ENCODE results near the gene MRPS2. TPM values are rescaled to one million over a fixed set of nuclear protein-coding genes. Genes with fewer than 3 reads are reported as not detected.
"Not testable (repeated sequence)": the region's sequence is repeated elsewhere in the genome, so short reads cannot be mapped to it uniquely, and the experiment has no call there.

MRPS2 gene
- total RNA-seq, 2 experiments from 2014 or later: 74.0 to 78.8 TPM

DNA sequence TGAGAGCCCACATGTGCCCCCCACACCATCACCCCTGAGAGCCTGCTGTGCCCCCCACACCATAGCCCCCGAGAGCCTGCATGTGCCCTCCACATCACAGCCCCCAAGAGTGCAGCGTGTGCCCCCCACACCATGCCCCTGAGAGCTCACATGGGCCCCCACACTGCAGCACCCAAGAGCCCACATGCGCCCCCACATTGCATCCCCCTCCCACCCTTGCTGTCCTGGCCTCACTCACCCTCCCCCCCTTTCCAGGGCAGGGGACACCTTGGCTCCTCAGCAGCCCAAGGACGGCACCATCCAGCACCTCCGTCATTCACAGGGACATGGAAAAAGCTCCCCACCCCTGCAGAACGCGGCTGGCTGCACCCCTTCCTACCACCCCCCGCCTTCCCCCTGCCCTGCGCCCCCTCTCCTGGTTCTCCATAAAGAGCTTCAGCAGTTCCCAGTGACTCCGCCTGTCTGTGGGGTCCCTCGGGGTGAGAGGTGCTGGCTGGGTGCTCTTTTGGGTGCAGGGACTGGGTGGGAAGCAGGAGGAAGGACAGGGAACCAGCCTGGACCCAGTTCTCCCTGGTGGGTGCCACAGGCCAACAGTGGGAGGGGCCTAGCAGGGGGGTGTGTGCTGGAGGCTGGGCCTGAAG lies 25.7 kb downstream of the MRPS2 start:
- Mint-ChIP-seq H3K4me3 (no peak overlapping the region), H3K27me3 (no peaks in the 10 kb centered on the region), H3K27ac (no peak overlapping the region), H3K9me3 (no peaks in the 10 kb centered on the region), H3K36me3 (no peaks in the 10 kb centered on the region), H3K4me1 (no peaks in the 10 kb centered on the region)
- no peak for DNase-seq

DNA sequence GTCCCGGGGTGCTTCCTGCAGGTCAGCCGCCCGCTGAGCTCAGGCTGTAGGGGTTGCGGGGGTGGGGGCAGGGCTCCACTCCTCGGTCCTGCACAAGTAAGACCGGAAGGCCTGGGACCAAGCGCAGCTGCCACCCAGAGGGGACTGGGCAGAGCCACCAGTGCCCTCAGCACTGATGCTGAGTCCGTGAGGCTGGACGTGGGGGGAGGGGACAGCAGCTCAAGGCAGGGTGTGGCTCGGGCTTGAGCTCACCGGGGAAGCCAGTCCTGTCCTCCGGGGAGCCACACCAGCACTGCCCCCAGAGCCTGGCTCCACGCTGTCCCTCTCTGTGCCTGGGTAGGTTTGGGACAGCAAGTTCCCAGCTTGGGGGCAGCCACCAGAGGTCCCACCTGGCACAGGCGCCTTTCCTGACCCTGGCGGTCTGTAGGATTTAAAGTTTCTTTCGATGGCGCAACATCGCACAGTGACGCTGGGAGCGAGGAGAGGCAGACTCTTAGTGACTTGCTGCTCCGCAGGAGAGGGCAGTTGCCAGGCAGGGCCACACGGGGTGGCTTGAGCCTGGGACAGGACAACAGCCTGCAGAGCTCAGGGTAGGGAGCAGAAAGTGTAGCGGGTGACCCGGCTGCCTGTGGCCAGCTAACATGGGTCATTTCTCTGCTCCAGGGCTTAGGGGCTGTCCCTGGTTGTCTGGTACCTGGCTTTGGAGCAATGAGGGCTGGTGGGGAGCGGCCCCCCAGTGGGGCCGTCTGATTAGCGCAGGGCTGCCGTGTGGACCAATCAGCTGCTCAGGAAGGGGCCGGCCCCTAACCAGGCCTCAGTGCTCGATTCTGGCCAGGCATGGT lies 26.5 kb downstream of the MRPS2 start:
- Mint-ChIP-seq H3K4me1 (no peaks in the 10 kb centered on the region), H3K36me3 (no peaks in the 10 kb centered on the region), H3K27ac (no peak overlapping the region), H3K27me3 (no peaks in the 10 kb centered on the region), H3K9me3 (no peaks in the 10 kb centered on the region), H3K4me3 (no peak overlapping the region)
- DNase-seq: no peak

DNA sequence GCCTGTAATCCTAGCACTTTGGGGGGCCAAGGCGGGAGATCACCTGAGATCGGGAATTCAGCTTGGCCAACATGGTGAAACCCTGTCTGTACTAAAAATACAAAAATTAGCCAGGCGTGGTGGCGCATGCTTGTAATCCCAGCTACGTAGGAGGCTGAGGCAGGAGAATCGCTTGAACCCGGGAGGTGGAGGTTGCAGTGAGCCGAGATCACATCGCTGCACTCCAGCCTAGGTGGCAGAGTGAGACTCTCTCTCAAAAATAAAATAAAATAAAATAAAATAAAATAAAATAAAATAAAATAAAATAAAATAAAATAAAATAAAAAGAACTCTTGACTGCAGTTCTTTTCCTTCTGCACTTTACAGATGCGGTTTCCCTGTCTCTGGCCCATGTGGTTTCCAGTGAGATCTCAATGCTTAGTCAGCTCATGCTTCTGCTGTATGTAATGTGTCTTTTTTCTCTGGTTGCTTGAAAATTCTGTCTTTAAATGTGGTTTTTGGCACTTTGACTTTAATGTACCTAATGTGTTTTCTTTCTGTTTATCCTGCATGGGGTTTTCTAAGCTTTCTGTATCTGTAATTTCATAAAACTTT lies 28.5 kb downstream of the MRPS2 start:
- not testable (repeated sequence) for DNase-seq, H3K36me3 Mint-ChIP-seq, H3K4me1 Mint-ChIP-seq, H3K4me3 Mint-ChIP-seq, H3K27ac Mint-ChIP-seq, H3K27me3 Mint-ChIP-seq, H3K9me3 Mint-ChIP-seq

DNA sequence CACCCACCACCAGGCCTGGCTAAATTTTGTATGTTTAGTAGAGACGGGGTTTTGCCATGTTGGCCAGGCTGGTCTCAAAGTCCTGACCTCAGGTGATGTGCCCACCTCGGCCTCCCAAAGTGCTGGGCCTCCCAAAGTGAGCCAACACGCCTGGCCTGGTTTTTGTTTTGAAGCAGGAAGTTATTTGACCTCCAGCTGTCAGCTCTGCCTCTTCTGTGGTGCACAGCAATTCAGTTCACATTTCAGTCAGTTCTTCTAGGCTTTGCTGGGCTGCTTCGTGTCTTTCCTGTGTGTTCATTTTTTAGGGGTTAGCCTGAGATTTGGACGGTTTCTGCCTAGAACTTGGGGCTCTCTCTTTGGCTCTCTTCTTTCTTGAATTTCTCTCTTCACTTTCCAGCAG lies 29.7 kb downstream of the MRPS2 start:
- DNase-seq: no peak
- Mint-ChIP-seq H3K4me1 (no peaks in the 10 kb centered on the region), H3K27ac (no peak overlapping the region), H3K27me3 (peaks cover 9% of the 10 kb centered on the region), H3K36me3 (no peaks in the 10 kb centered on the region), H3K9me3 (no peaks in the 10 kb centered on the region), H3K4me3 (no peak overlapping the region)

DNA sequence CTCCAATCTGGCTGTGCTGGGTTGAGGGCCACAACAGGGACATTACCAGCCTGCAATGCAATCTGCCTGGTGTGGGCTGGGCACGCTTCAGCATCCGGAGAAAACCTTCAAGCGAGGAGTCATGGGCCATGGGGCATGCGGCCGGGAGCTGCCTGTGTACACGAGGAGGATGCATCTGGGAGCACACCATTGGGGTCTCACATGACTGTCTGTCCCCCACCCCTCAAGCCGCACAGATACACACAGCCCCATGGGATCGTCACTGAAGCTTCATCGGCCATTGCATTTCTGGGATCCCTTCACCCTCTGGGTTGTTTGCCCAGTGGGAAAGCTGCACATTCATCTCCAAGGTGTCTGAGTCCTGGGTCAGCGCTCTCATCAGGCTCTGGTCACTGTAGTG lies 30.6 kb downstream of the MRPS2 start:
- no peak for DNase-seq
- Mint-ChIP-seq H3K4me1 (no peaks in the 10 kb centered on the region), H3K36me3 (no peaks in the 10 kb centered on the region), H3K9me3 (no peaks in the 10 kb centered on the region), H3K27ac (no peak overlapping the region), H3K4me3 (no peak overlapping the region), H3K27me3 (peaks cover 10% of the 10 kb centered on the region)

DNA sequence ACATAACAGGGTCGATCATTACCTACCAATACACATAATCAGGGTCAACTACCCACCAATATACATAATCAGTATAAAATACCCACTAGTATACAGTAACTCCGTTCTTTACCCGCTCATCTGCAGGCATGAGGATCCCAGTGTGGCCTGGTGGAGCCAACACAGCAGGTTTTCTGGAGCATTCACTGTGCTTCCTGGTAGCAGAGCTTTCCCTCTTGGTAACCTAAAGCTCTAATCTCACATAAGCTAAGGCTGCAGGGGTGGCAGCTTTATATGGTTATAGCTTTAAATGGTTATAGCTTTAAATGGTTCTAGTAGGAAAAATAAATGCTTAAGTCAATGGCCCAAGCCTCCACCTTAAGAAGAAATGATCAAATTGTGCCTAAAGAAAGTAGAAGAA lies 32.6 kb downstream of the MRPS2 start:
- no peak for DNase-seq
- Mint-ChIP-seq H3K27ac (no peak overlapping the region), H3K4me3 (no peak overlapping the region), H3K36me3 (no peaks in the 10 kb centered on the region), H3K4me1 (no peaks in the 10 kb centered on the region), H3K9me3 (no peaks in the 10 kb centered on the region), H3K27me3 (peaks cover 18% of the 10 kb centered on the region)

DNA sequence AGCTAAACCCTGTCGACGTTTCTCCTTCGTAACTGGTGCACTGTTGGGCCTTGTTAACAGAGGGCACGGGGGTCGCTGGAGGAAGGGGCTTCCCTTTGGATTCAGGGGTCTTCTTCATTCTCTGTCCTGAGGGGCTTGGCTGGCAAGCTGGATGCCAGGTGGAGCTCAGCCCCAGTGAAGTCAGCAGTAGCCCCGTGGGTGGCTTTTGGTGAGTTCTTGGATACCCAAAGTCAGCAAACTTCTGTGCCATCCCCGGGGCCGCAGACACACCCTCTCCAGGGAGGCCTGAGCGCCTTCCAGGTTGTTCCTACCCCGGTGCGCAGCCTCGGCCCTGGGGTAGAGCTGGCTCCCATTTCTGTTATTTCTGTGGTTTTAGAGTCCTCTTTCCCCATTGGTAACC lies 33.2 kb downstream of the MRPS2 start:
- DNase-seq: no peak
- H3K36me3 Mint-ChIP-seq: no peaks in the 10 kb centered on the region
- H3K27ac Mint-ChIP-seq: no peak overlapping the region
- H3K4me1 Mint-ChIP-seq: no peaks in the 10 kb centered on the region
- peaks cover 21% of the 10 kb centered on the region for H3K27me3 Mint-ChIP-seq
- no peak overlapping the region for H3K4me3 Mint-ChIP-seq
- no peaks in the 10 kb centered on the region for H3K9me3 Mint-ChIP-seq

DNA sequence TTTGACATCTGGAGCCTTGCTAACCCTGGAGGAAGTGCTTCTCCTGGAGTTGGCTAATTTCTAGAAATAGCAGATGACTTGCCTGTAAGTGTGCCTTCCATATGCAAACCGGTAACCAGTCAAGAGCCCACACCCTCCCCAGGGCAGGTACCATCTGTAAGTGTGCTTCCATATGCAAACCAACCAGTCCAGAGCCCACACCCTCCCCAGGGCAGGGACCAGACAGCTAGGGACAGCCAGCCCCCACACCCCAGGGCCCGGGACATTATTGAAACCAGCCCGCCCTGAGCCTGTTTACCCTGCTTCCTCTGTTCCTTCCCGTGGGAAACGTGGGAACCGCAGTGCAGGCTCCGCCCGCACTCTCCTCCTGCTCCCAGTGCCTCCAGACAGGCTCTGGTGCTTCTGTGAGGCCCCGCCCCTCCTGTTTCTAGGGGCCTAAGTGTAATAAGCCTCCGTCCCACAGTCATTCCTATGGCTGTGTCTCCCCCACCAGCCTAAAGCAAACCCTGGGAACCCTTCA lies 33.8 kb downstream of the MRPS2 start:
- DNase-seq, H3K4me3 Mint-ChIP-seq, H3K4me1 Mint-ChIP-seq, H3K27ac Mint-ChIP-seq, H3K9me3 Mint-ChIP-seq, H3K36me3 Mint-ChIP-seq: not testable (repeated sequence)
- peaks cover 25% of the 10 kb centered on the region for H3K27me3 Mint-ChIP-seq

DNA sequence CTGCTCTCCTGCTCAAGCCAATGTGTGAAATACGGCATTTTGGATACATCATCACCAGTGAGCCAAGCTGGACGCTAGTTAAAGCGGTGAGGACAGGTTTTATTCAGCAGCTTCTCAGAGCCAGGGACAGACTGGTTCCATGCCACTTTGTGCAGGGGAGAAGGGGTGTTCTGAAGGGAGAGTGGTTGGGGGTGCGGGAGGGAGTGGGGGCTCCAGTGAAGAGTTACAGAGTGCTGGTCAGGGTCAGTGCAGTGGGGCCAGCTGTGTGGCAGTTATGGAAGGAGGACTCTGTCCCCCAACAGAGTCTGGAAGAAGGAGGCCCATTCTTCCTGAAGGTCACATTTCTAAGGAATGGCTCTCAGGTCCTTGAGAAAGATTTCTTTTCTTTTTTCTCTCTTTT lies 34.3 kb downstream of the MRPS2 start:
- peaks cover 28% of the 10 kb centered on the region for H3K27me3 Mint-ChIP-seq
- DNase-seq, H3K36me3 Mint-ChIP-seq, H3K4me1 Mint-ChIP-seq, H3K9me3 Mint-ChIP-seq, H3K4me3 Mint-ChIP-seq, H3K27ac Mint-ChIP-seq: not testable (repeated sequence)

DNA sequence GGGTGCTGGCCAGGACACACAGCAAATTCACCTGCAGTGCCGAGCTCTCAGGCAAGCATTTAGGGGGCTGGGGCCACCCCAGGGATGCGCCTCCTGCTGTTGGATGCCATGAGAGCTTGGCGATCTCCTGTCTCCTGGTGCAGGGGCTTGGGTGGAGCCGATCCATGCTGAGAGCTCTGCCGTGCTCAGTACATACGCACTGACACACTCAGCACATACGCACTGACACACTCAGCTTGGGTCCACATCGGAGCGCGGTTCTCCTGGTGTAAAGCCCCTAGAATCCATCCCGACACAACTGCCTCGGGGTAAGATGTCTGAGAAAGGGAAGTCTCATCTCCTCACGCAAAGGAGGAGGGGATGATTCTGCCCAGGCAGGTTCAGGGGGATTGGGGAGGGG lies 35.1 kb downstream of the MRPS2 start:
- peaks cover 32% of the 10 kb centered on the region for H3K27me3 Mint-ChIP-seq
- DNase-seq, H3K4me3 Mint-ChIP-seq, H3K36me3 Mint-ChIP-seq, H3K4me1 Mint-ChIP-seq, H3K27ac Mint-ChIP-seq, H3K9me3 Mint-ChIP-seq: not testable (repeated sequence)

DNA sequence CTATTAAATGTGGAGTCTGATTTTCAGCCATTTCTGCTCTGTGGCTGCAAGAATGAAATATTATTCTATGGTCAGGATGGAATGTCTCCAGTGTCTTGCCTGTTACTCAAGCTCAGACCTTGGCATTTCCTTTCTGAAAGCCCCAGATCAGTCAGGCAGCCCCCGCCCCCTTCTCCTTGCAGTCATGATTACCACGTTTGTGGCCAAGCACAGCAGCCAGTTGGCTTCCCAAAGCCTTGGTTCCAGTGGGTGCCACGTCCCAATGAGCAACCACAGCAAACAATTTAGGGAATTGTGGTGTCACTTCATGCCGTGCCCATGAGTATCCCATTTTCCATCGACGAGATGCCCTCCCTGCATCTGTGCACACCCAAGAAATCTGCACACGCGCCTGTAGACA lies 35.7 kb downstream of the MRPS2 start:
- H3K4me3 Mint-ChIP-seq: no peak overlapping the region
- no peaks in the 10 kb centered on the region for H3K4me1 Mint-ChIP-seq
- H3K27me3 Mint-ChIP-seq: peaks cover 34% of the 10 kb centered on the region
- no peak overlapping the region for H3K27ac Mint-ChIP-seq
- H3K9me3 Mint-ChIP-seq: no peaks in the 10 kb centered on the region
- no peak for DNase-seq
- no peaks in the 10 kb centered on the region for H3K36me3 Mint-ChIP-seq

DNA sequence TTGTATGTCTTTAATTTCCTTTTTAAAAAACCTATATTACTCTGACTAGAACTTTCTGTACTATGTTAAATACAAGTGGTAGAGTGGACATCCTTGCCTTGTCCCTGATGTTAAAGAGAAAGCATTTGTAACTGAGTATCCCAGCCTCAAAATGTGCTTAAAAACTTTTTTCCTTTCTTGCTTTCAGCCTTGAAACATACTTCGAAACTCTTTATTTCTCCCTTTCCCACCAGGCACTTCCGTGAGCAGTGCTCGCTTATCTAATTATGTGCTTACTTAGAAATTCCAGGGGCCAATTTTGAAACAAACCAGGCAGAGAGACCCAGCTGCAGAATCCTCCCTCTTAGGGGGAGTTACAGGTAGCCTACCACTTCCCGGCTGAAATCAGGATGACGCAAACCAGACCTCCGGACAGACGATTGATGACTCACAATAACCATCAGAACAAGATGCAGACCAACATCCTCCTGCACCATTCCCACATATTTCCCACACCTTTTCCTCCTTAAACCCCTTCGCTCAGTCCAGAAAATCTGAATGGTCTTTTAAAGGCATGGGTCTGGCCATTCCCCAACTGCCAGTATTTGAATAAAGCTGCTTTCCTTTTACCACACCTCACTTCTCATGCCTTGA lies 42.9 kb downstream of the MRPS2 start:
- not testable (repeated sequence) for DNase-seq, H3K36me3 Mint-ChIP-seq, H3K4me3 Mint-ChIP-seq, H3K4me1 Mint-ChIP-seq, H3K27ac Mint-ChIP-seq, H3K9me3 Mint-ChIP-seq
- H3K27me3 Mint-ChIP-seq: peaks cover 27% of the 10 kb centered on the region

DNA sequence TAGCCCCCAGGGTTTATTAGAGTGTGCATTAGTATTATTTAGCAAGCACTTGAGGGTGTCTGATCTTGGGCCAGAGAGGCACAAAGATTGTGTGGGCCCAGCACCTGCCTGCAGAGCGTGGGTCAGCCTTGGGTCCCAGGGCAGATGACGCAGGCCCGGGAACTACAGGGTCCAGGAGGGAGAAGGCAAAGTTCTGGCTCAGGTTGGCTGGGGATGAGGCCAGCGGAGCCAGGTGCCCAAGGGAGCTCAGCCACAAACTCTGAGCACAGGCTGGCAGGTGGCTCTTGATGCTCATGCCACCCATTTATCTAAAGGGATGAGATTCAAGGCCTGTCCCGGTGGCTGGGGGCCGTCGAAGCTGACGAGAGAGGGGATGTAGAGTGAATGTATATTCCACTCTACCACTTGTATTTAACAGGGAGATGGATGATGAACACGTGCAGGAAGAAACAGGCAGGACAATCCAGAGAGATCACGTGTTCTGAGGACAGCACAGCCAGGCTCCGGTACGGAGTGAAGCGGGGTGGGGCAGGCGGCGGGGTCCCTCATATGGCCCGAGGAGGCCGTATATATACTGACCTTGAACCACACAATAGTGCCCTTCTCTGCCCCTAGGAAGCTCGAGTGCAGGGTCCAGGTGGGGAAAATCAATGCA lies 44.6 kb downstream of the MRPS2 start:
- H3K27me3 Mint-ChIP-seq: peaks cover 14% of the 10 kb centered on the region
- DNase-seq: no peak
- no peaks in the 10 kb centered on the region for H3K36me3 Mint-ChIP-seq
- H3K9me3 Mint-ChIP-seq: no peaks in the 10 kb centered on the region
- H3K4me1 Mint-ChIP-seq: no peaks in the 10 kb centered on the region
- no peak overlapping the region for H3K4me3 Mint-ChIP-seq
- H3K27ac Mint-ChIP-seq: no peak overlapping the region

DNA sequence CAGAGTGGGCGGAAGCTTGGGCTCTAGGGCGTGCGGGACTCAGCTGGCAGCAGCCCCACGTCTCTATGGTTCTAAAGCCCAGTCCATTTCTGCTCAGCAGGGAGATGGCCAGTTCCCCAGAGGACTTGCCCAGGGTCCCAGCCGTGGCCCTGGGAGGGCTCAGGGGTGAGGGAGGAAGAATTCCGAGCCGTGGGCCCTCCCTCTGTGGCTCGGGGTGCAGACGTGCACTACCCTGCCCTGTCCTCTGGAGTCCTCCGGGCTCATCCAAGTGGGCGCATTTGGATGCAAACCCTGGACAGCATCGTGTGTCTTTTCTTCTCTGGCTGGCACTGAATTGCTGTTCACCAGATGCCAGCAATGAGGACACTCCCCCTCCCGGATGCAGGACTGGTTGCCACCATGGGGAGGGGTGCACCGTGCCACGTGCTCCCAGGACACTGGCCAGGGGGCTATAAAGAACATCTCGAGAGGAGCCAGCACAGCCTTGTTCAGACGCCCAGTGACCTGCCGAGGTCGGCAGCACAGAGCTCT lies 45.2 kb downstream of the MRPS2 start, which contains the start of gene OBP2A:
Gene OBP2A (plus strand): TSS at position 481 of the 531 bp plus-strand sequence. CDS start 55 bp downstream, outside the sequence.
- DNase-seq, H3K9me3 Mint-ChIP-seq, H3K4me3 Mint-ChIP-seq, H3K27ac Mint-ChIP-seq, H3K4me1 Mint-ChIP-seq, H3K36me3 Mint-ChIP-seq: not testable (repeated sequence)
- peaks cover 12% of the 10 kb centered on the region for H3K27me3 Mint-ChIP-seq
